GM12878 (cell line): ENCODE data around the gene ADGRA3. TPM values are rescaled to one million over a fixed set of nuclear protein-coding genes. Genes with fewer than 3 reads are reported as not detected.

ENCODE experiments used
- ATAC-seq: fragments of 200-7000 bp; cut with Tn5 transposase; 3 replicates; pipeline ENCODE4 v1.9.1; 2020; ENCODE audit warnings: mild to moderate bottlenecking, moderate library complexity
- BruUV-seq: library from RNA; stranded (reverse); fragments of 400-500 nt; replicated peaks from 2 replicates; lab custom pipeline; 2021; lab: Mats Ljungman, UMichigan
- CTCF ChIA-PET: fragments of 300-600 bp; sonication (Branson Sonifier 250); formaldehyde crosslinking; extraction: SDS; loops from one replicate; lab custom pipeline; 2021; ENCODE audit warnings: inconsistent platforms; lab: Yijun Ruan, JAX
- POLR2A ChIA-PET: fragments of 350-600 bp; formaldehyde crosslinking; extraction: SDS; loops from one replicate; lab custom pipeline; 2021; ENCODE audit warnings: inconsistent platforms; lab: Charles Lee
- RAD21 ChIA-PET: fragments of 300-600 bp; sonication (Branson Sonifier 250); formaldehyde crosslinking; loops from one replicate; lab custom pipeline; 2023; ENCODE audit warnings: antibody characterized with exemption; ENCODE audit not compliant: unreplicated experiment; lab: Charles Lee
- SMC1A ChIA-PET: fragments of 300-600 bp; sonication (Branson Sonifier 250); formaldehyde crosslinking; loops from one replicate; lab custom pipeline; 2023; ENCODE audit not compliant: unreplicated experiment, uncharacterized antibody; lab: Charles Lee
- DNase-seq: peaks from one replicate; pipeline ENCODE4 v3.0.0-alpha.2; 2011; ENCODE audit warnings: low read depth, low spot score
- FAIRE-seq: peaks from 3 replicates; lab custom pipeline; 2011; peaks lifted over from hg19 to GRCh38; lab: Jason Lieb, UNC
- H2AFZ ChIP-seq: 2 replicates; pipeline ENCODE4 v1.6.0; 2011; ENCODE audit warnings: low read depth, low read length, control low read depth; ENCODE audit not compliant: control insufficient read depth
- H3K27ac ChIP-seq: 2 replicates; pipeline ENCODE4 v1.5.1; 2011; ENCODE audit warnings: control low read depth; ENCODE audit not compliant: control insufficient read depth, insufficient read depth
- H3K27me3 ChIP-seq, 2 experiments: replicated peaks in 1 of 2; 2 replicates each; pipeline versions ENCODE4 v1.6.0 to v1.6.1; 2011; ENCODE audit warnings: low read length in 1 of 2; ENCODE audit not compliant: control insufficient read depth in 2 of 2, insufficient read depth in 2 of 2
- H3K36me3 ChIP-seq, 2 experiments: 2 replicates each; pipeline ENCODE4 v1.5.1; 2011; ENCODE audit warnings: low read length in 1 of 2; ENCODE audit not compliant: control insufficient read depth in 2 of 2, insufficient read depth in 2 of 2
- H3K4me1 ChIP-seq: 2 replicates; pipeline ENCODE4 v1.6.1; 2011; ENCODE audit warnings: mild to moderate bottlenecking, low read length, moderate library complexity, mixed read lengths; ENCODE audit not compliant: control insufficient read depth, insufficient read depth
- H3K4me2 ChIP-seq: 2 replicates; pipeline ENCODE4 v1.6.0; 2011; ENCODE audit warnings: control low read depth; ENCODE audit not compliant: control insufficient read depth, insufficient read depth
- H3K4me3 ChIP-seq: fragments of 200-600 bp; sonication (generic); 2 replicates; pipeline ENCODE4 v1.5.1; 2016
- H3K79me2 ChIP-seq: 2 replicates; pipeline ENCODE4 v1.6.0; 2011; ENCODE audit warnings: low read length; ENCODE audit not compliant: control insufficient read depth, insufficient read depth
- H3K9ac ChIP-seq: 2 replicates; pipeline ENCODE4 v1.8.0; 2011; ENCODE audit warnings: low read length, control low read depth, mixed read lengths; ENCODE audit not compliant: control insufficient read depth, insufficient read depth
- H3K9me3 ChIP-seq: replicated peaks from 3 replicates; pipeline ENCODE4 v1.5.1; 2011; ENCODE audit warnings: mild to moderate bottlenecking, low read length; ENCODE audit not compliant: control insufficient read depth, insufficient read depth
- H4K20me1 ChIP-seq: 2 replicates; pipeline ENCODE4 v1.6.0; 2011; ENCODE audit not compliant: control insufficient read depth, insufficient read depth
- EZH2 ChIP-seq: IDR thresholded peaks from 2 replicates; pipeline ENCODE4 v1.6.1; 2012; ENCODE audit warnings: low read depth, mild to moderate bottlenecking, control low read depth, inconsistent platforms, low read length, borderline replicate concordance; ENCODE audit not compliant: control insufficient read depth
- GATAD2B ChIP-seq: fragments of 450-650 bp; conservative IDR thresholded peaks from 2 replicates; pipeline ENCODE4 v1.6.1; 2017; ENCODE audit warnings: low read depth, mild to moderate bottlenecking, moderate library complexity
- IKZF1 ChIP-seq: fragments of 450-650 bp; conservative IDR thresholded peaks from 2 replicates; pipeline ENCODE4 v1.6.1; 2017; ENCODE audit warnings: antibody characterized with exemption, mild to moderate bottlenecking
- IRF5 ChIP-seq: fragments of 450-650 bp; IDR thresholded peaks from 2 replicates; pipeline ENCODE4 v1.6.1; 2017; ENCODE audit warnings: borderline replicate concordance
- JUND ChIP-seq: IDR thresholded peaks from 2 replicates; pipeline ENCODE4 v1.6.1; 2012; ENCODE audit warnings: low read depth, mild to moderate bottlenecking, low read length, improper control_type of control experiment, moderate library complexity
- MEF2B ChIP-seq: fragments of 450-650 bp; IDR thresholded peaks from 2 replicates; pipeline ENCODE4 v1.6.1; 2018; ENCODE audit warnings: mild to moderate bottlenecking, moderate library complexity; ENCODE audit not compliant: partially characterized antibody, poor library complexity, severe bottlenecking
- MXI1 ChIP-seq: fragments of 150-350 bp; IDR thresholded peaks from 2 replicates; pipeline ENCODE4 v1.6.1; 2011; ENCODE audit warnings: low read depth, mild to moderate bottlenecking, inconsistent platforms, low read length, improper control_type of control experiment
- MYC ChIP-seq: IDR thresholded peaks from 2 replicates; pipeline ENCODE4 v1.6.1; 2011; ENCODE audit warnings: mild to moderate bottlenecking, low read length, moderate library complexity, inconsistent platforms; ENCODE audit not compliant: insufficient read depth, insufficient replicate concordance, insufficient read length, severe bottlenecking
- NFYB ChIP-seq: IDR thresholded peaks from 2 replicates; pipeline ENCODE4 v1.6.1; 2011; ENCODE audit warnings: low read depth, mild to moderate bottlenecking, low read length, improper control_type of control experiment, moderate library complexity; ENCODE audit not compliant: insufficient read depth
- PML ChIP-seq: IDR thresholded peaks from 2 replicates; pipeline ENCODE4 v1.6.1; 2012; ENCODE audit warnings: low read length, inconsistent platforms
- POLR2A ChIP-seq: IDR thresholded peaks from 2 replicates; pipeline ENCODE4 v1.6.1; 2011; ENCODE audit warnings: low read depth, mild to moderate bottlenecking, low read length
- POLR2AphosphoS5 ChIP-seq: IDR thresholded peaks from 2 replicates; pipeline ENCODE4 v1.6.1; 2011; ENCODE audit warnings: mild to moderate bottlenecking, low read length, inconsistent platforms
- SPI1 ChIP-seq: IDR thresholded peaks from 2 replicates; pipeline ENCODE4 v1.6.1; 2011; ENCODE audit warnings: low read depth, mild to moderate bottlenecking, low read length, moderate library complexity, borderline replicate concordance; ENCODE audit not compliant: insufficient read depth
- TAF1 ChIP-seq: IDR thresholded peaks from 2 replicates; pipeline ENCODE4 v1.6.1; 2011; ENCODE audit warnings: mild to moderate bottlenecking, low read depth, low read length, borderline replicate concordance
- TCF7 ChIP-seq: IDR thresholded peaks from 2 replicates; pipeline ENCODE4 v1.6.1; 2014; ENCODE audit warnings: antibody characterized with exemption, borderline replicate concordance
- USF2 ChIP-seq: IDR thresholded peaks from 2 replicates; pipeline ENCODE4 v1.6.1; 2011; ENCODE audit warnings: low read depth, low read length, improper control_type of control experiment, borderline replicate concordance
- ZBED1 ChIP-seq: IDR thresholded peaks from 2 replicates; pipeline ENCODE4 v1.6.1; 2016; ENCODE audit warnings: borderline replicate concordance
- ZNF207 ChIP-seq: fragments of 450-650 bp; IDR thresholded peaks from 2 replicates; pipeline ENCODE4 v1.6.1; 2014; ENCODE audit warnings: antibody characterized with exemption, mild to moderate bottlenecking, borderline replicate concordance
- ZNF24 ChIP-seq: fragments of 450-650 bp; IDR thresholded peaks from 2 replicates; pipeline ENCODE4 v1.6.1; 2017; ENCODE audit warnings: antibody characterized with exemption, mild to moderate bottlenecking
- WGBS: methylation state at CpG from one replicate; pipeline ENCODE4 v1.1.6; 2016; ENCODE audit warnings: low lambda C conversion rate; ENCODE audit not compliant: insufficient replicate concordance, insufficient coverage; ENCODE audit errors: missing lambda C conversion rate; 5-methylcytosine and 5-hydroxymethylcytosine counted together
- in situ Hi-C: fragments of 300-500 bp; cut with MboI; formaldehyde crosslinking; loops from 9 replicates; pipeline ENCODE4 v1.14.3; 2018; ENCODE audit warnings: mixed read lengths
- intact Hi-C: fragments of 100-400 bp; cut with micrococcal nuclease; formaldehyde crosslinking; loops from one replicate; pipeline ENCODE4 v1.14.2; 2022; ENCODE audit not compliant: unreplicated experiment
- polyA plus RNA-seq, 11 experiments: library from polyadenylated mRNA; depleted of rRNA in 4 of 11; unstranded in 6 of 11; stranded (reverse) in 5 of 11; fragments of >200 nt; fragmentation: Nextera tagmentation in 4 of 11; fragmentation: Illumina TruSeq in 1 of 11; extraction: Ambion mirVana in 4 of 11; extraction: Trizol in 1 of 11; gene quantifications; 1 replicate in 1 of 11; 2 replicates in 10 of 11; pipeline versions ENCODE4 v1.2.1 to v1.2.3, GENCODE V29; 2011 to 2016; ENCODE audit warnings: inconsistent platforms in 2 of 11, missing spikeins in 2 of 11, low read depth in 1 of 11
- total RNA-seq, 4 experiments: library from RNA; depleted of rRNA in 3 of 4; stranded (reverse); fragments of >200 nt in 3 of 4; fragmentation: Illumina TruSeq in 1 of 4; extraction: Trizol in 1 of 4; gene quantifications; 2 replicates each; pipeline versions ENCODE4 v1.2.1 to v1.2.3, GENCODE V29; 2013 to 2021

ADGRA3 gene
- total and polyA plus RNA-seq, 10 of the 15 experiments (the other 5 are each of a cell fraction or from before 2014, with no cell fraction given), result 0.24 to 66.2 (median 2.5) TPM

- TF ChIP-seq TAF1 (no peak), ZNF207 (no peak), TCF7 (no peak), POLR2AphosphoS5 (no peak), MYC (no peak), ZBED1 (no peak)
Observed at GRCh38 chr4:22372986-22373385, 142.9 kb downstream of the ADGRA3 start (continued).

GRCh38 chr4:22369901-22370562, 145.8 kb downstream of the ADGRA3 start:
- RAD21 ChIA-PET, result interaction anchor here (1.1 to 1.5 kb wide), 2 partner anchors 19 to 581 kb away, joined by 3 read pairs; no protein-coding TSS in a partner anchor
- intact Hi-C loops, result no loop called here

More at GRCh38 chr4:22369901-22370562, 145.8 kb downstream of the ADGRA3 start:
- no peaks in the 10 kb centered on the region for H3K4me1 ChIP-seq
- H3K9me3 ChIP-seq, result no peaks in the 10 kb centered on the region
- no peak for FAIRE-seq
- ChIA-PET SMC1A (interaction anchor here (0.5 to 1.9 kb wide), 6 partner anchors 8 to 609 kb away, joined by 3 to 4 read pairs (median 3); no protein-coding TSS in a partner anchor), POLR2A (no interaction called here), CTCF (interaction anchor here (0.8 to 3.5 kb wide), 2 partner anchors 12 to 20 kb away, joined by 3 to 20 read pairs; no protein-coding TSS in a partner anchor)
- in situ Hi-C loops, result no loop called here
- 42% methylated on average over 8 of the region's 8 CpGs for WGBS
- no peak; the same call in 2 of the 3 replicates for ATAC-seq
- no peaks in the 10 kb centered on the region for H4K20me1 ChIP-seq
- DNase-seq, result no peak
- no peak overlapping the region for H3K4me3 ChIP-seq
- no peak for TF ChIP-seq POLR2A
- no peak for TF ChIP-seq EZH2
- TF ChIP-seq JUND, result no peak
- no peak for TF ChIP-seq ZNF24
- TF ChIP-seq NFYB, result no peak
- TF ChIP-seq MEF2B, result no peak
- no peak for TF ChIP-seq MXI1
- TF ChIP-seq ZBED1, result no peak
- no peak for TF ChIP-seq GATAD2B
- no peak for TF ChIP-seq PML
- no peak for TF ChIP-seq IKZF1
- TF ChIP-seq IRF5, result no peak
- no peak for TF ChIP-seq USF2
- TF ChIP-seq SPI1, result no peak
- no peak overlapping the region for H3K9ac ChIP-seq
- H3K4me2 ChIP-seq, result no peak overlapping the region
- no peaks in the 10 kb centered on the region for H3K36me3 ChIP-seq
- no TSS peak for BruUV-seq
- H3K27ac ChIP-seq, result no peak overlapping the region
- no peaks in the 10 kb centered on the region for H3K79me2 ChIP-seq
- no peaks in the 10 kb centered on the region for H3K27me3 ChIP-seq
- H2AFZ ChIP-seq, result no peak overlapping the region
